Measurements from ENCODE around the gene SH3PXD2B.
A peak's percentile ranks its signal among the peaks of the same experiment; 100 is the strongest.

Gene SH3PXD2B

DNA sequence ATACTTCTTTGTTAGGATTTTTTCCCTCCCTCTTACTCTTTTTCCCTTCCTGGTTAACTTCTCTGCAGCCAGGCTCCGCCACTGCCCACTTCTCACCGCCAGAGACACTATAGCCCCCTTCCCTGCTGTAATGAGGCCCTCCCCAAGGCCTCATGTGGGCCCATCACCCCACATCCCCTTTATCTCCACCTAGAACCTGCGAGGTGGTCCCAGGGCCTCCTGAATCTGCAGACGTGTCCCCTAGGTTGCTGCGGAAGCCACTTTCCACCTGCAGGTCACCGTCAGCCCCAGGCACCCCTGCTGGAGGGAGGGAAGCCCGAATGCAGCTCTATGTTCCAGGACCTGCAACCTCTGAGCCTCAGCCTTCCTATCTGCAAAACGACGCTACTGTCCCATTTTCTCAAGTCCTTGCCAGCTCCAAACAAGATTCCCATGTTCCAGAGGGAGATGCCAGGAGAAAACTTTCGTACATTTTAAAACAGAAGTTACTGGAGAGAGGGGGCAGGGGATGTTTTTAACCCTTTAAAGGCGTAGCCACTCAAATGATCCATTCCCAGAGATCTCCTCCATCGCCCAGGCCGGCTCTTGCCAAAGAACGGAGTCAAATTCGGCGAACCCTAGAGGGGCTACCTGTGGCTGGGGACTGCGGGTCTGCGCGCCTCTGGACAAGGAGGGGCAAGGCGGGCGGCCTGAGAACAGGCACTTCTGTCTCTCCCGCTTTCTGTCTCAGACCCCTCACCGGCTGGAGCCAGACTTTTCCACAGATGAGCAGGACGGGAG lies 929 bp downstream of the SH3PXD2B start:
- Mint-ChIP-seq H3K27ac (no peak overlapping the region), H3K36me3 (no peaks in the 10 kb centered on the region), H3K27me3 (peaks cover 66% of the 10 kb centered on the region), H3K4me3 (peak overlapping the region; percentile 48), H3K4me1 (peaks cover 12% of the 10 kb centered on the region), H3K9me3 (no peaks in the 10 kb centered on the region)
- DNase-seq: peak; percentile 19
- CTCF ChIA-PET: interaction anchor here (1.5 to 4.1 kb wide), 4 partner anchors 7 to 84 kb away, joined by 3 to 28 read pairs (median 12); no protein-coding TSS in a partner anchor

DNA sequence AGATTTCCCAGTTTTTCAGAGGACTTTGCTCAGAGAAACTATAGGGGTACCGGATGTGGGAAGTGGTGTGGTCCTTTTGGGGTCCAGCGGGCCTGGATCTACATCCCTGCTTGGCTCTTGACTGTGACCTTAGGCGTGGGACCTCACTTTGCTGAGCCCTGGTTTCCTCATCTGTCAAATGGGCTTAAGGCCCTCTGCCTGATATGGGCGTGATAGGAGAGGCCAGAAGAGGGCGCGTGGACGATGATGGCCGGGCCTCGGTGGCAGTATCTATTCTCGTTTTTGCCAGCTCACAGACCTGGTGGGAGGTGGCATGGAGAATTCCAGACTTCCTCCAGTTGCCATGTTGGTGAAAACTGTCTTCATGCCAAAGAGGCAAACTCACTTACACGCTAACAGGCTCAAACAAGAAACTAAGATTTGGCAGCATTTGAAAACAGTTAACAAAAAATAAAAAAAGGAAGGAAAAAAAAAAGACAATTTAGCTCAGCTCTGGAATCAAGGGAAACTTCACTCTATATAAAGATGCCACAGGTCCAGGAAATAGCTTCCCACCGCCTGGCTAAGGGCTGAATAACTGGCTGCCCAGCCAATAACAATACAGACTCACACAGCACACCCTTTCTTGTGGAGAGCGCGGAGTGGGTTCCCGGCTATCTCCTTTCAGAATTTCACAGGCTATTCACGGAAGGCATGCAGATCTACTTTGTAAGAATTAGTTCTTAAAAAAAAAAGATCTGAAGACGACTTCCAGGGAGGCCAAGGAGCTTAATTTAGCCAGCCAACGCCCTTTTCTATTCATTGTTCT lies 1.7 kb downstream of the SH3PXD2B start:
- DNase-seq: peak; percentile 17
- CTCF ChIA-PET: interaction anchor here (0.6 to 4.1 kb wide), 13 partner anchors 8 to 139 kb away, joined by 3 to 28 read pairs (median 5); no protein-coding TSS in a partner anchor
- Mint-ChIP-seq H3K27ac (no peak overlapping the region), H3K36me3 (no peaks in the 10 kb centered on the region), H3K4me1 (peaks cover 12% of the 10 kb centered on the region), H3K4me3 (peak overlapping the region; percentile 48), H3K9me3 (no peaks in the 10 kb centered on the region), H3K27me3 (peaks cover 66% of the 10 kb centered on the region)

GRCh38 chr5:172451771-172452197 lies 2.5 kb downstream of the SH3PXD2B start:
- CTCF ChIA-PET: interaction anchor here (0.6 to 4.1 kb wide), 29 partner anchors 8 to 1293 kb away, joined by 3 to 28 read pairs (median 4); no protein-coding TSS in a partner anchor
- peaks cover 68% of the 10 kb centered on the region for H3K27me3 Mint-ChIP-seq

GRCh38 chr5:172450861-172451695 lies 3.2 kb downstream of the SH3PXD2B start:
- H3K9me3 Mint-ChIP-seq: no peaks in the 10 kb centered on the region
- no peak overlapping the region for H3K4me3 Mint-ChIP-seq
- CTCF ChIA-PET: interaction anchor here (0.6 to 4.1 kb wide), 28 partner anchors 7 to 540 kb away, joined by 3 to 28 read pairs (median 4); no protein-coding TSS in a partner anchor
- peaks cover 12% of the 10 kb centered on the region for H3K4me1 Mint-ChIP-seq
- H3K36me3 Mint-ChIP-seq: no peaks in the 10 kb centered on the region
- H3K27ac Mint-ChIP-seq: no peak overlapping the region
- peaks cover 70% of the 10 kb centered on the region for H3K27me3 Mint-ChIP-seq
- DNase-seq: peak; percentile 61

More at GRCh38 chr5:172451771-172452197, 2.5 kb downstream of the SH3PXD2B start:
- no peak overlapping the region for H3K27ac Mint-ChIP-seq
- no peak overlapping the region for H3K4me3 Mint-ChIP-seq
- DNase-seq: peak; percentile 16
- peaks cover 12% of the 10 kb centered on the region for H3K4me1 Mint-ChIP-seq
- no peaks in the 10 kb centered on the region for H3K36me3 Mint-ChIP-seq
- H3K9me3 Mint-ChIP-seq: no peaks in the 10 kb centered on the region

DNA sequence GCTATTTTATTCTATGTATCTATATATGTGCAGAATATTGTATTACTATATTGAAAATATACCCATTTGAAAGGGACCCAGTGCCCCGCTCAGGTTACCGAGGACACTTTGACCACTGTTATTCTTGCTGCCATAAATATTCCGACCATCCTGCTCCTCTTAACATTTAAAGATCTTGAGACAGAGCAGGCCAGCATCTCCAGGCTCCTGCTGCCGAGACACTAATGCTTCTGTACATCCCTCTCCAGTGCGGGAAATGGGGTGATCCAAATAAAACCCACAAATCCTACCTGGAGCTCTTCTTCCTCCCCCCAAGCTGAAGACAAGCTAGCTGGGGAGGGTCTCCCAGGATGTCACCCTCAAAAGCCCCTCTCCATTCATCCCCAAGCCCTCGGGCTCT lies 3.9 kb downstream of the SH3PXD2B start:
- H3K27me3 Mint-ChIP-seq: peaks cover 64% of the 10 kb centered on the region
- no peaks in the 10 kb centered on the region for H3K9me3 Mint-ChIP-seq
- CTCF ChIA-PET: interaction anchor here (0.6 to 4.1 kb wide), 14 partner anchors 9 to 539 kb away, joined by 3 to 28 read pairs (median 4); no protein-coding TSS in a partner anchor
- DNase-seq: no peak
- H3K4me1 Mint-ChIP-seq: peaks cover 12% of the 10 kb centered on the region
- no peaks in the 10 kb centered on the region for H3K36me3 Mint-ChIP-seq
- H3K27ac Mint-ChIP-seq: no peak overlapping the region
- no peak overlapping the region for H3K4me3 Mint-ChIP-seq

- Mint-ChIP-seq H3K4me1 (peaks cover 9% of the 10 kb centered on the region), H3K36me3 (no peaks in the 10 kb centered on the region), H3K9me3 (no peaks in the 10 kb centered on the region), H3K4me3 (no peak overlapping the region), H3K27ac (no peak overlapping the region), H3K27me3 (peaks cover 67% of the 10 kb centered on the region)
- CTCF ChIA-PET: interaction anchor here (0.7 to 4.1 kb wide), 2 partner anchors 9 to 12 kb away, joined by 3 to 28 read pairs; no protein-coding TSS in a partner anchor
- DNase-seq: no peak
Observed at GRCh38 chr5:172448999-172449398, 5.3 kb downstream of the SH3PXD2B start.

DNA sequence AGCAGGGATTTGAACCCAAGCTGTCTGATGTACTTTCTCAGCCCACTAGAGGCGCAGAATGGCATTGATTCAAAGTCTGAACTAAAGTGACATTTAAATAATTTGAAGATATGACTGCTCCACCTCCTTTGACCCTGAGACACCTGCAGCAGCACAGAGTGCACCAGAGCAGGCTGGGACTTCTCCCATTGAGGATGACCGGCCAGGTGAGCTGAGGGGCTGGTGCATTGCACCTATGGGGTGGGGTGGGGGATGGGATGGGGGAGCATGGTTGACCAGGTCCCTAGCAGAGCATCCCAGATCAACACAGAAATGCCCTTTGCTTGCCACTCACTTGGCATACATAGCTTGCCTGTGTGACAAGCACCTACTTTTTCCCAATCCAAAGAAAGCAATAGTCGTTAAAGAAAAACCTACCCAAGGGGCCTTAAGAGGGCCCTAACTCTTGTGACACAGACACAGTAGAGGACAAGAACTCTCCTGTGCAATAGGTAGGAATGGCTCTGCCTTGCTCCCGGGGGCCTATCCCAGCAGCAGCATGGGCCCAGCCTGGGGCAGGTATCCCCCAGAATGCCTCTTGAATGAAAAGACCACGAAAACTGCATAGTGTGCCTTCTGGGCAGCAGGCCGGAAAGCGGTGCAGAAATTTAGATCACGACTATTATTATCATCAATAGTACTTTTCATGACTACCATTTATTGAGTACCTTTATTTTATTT lies 6.5 kb downstream of the SH3PXD2B start:
- Mint-ChIP-seq H3K4me1 (peaks cover 8% of the 10 kb centered on the region), H3K27me3 (peaks cover 65% of the 10 kb centered on the region), H3K27ac (no peak overlapping the region), H3K4me3 (no peak overlapping the region), H3K9me3 (no peaks in the 10 kb centered on the region), H3K36me3 (no peaks in the 10 kb centered on the region)
- CTCF ChIA-PET: interaction anchor here (1.4 kb wide), 1 partner anchor 212 kb away, joined by 3 read pairs; no protein-coding TSS in a partner anchor
- DNase-seq: no peak

- no peak for DNase-seq
- H3K36me3 Mint-ChIP-seq: no peaks in the 10 kb centered on the region
- H3K9me3 Mint-ChIP-seq: no peaks in the 10 kb centered on the region
- no peak overlapping the region for H3K4me3 Mint-ChIP-seq
- H3K27ac Mint-ChIP-seq: no peak overlapping the region
- peaks cover 8% of the 10 kb centered on the region for H3K4me1 Mint-ChIP-seq
- CTCF ChIA-PET: interaction anchor here (1.4 kb wide), 1 partner anchor 213 kb away, joined by 3 read pairs; no protein-coding TSS in a partner anchor
- peaks cover 51% of the 10 kb centered on the region for H3K27me3 Mint-ChIP-seq
Observed at GRCh38 chr5:172446336-172447051, 7.8 kb downstream of the SH3PXD2B start.

GRCh38 chr5:172445866-172446265 lies 8.5 kb downstream of the SH3PXD2B start:
- no peak for DNase-seq
- peaks cover 8% of the 10 kb centered on the region for H3K4me1 Mint-ChIP-seq
- H3K27me3 Mint-ChIP-seq: peaks cover 45% of the 10 kb centered on the region
- no peak overlapping the region for H3K27ac Mint-ChIP-seq
- no peaks in the 10 kb centered on the region for H3K9me3 Mint-ChIP-seq
- H3K36me3 Mint-ChIP-seq: no peaks in the 10 kb centered on the region
- CTCF ChIA-PET: no interaction called here
- H3K4me3 Mint-ChIP-seq: no peak overlapping the region

GRCh38 chr5:172444626-172445365 lies 9.5 kb downstream of the SH3PXD2B start:
- Mint-ChIP-seq H3K4me3 (no peak overlapping the region), H3K4me1 (peaks cover 8% of the 10 kb centered on the region), H3K27ac (no peak overlapping the region), H3K9me3 (no peaks in the 10 kb centered on the region), H3K27me3 (peaks cover 48% of the 10 kb centered on the region), H3K36me3 (no peaks in the 10 kb centered on the region)
- no peak for DNase-seq
- CTCF ChIA-PET: interaction anchor here (2.4 kb wide), 1 partner anchor 7 kb away, joined by 8 read pairs; no protein-coding TSS in a partner anchor

DNA sequence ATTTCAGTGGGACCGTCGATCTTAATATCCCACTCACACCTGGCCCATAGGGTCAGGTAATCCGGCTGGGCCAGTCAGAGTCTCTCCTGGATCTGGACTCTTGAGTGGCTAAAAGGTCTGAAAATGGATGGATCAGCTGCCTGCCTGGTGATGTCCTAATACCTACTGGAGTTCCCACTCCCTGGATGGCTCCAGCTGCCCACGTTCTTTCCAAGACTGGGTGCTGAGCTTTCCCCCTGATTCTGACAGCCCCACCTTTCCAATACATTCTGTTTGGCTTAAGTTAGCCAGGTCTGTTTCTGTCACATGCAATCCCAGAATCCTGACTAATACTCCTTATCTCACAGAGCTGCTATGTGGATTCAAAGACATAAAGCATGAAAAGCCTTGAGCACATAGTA lies 10.2 kb downstream of the SH3PXD2B start:
- no peak overlapping the region for H3K4me3 Mint-ChIP-seq
- H3K9me3 Mint-ChIP-seq: no peaks in the 10 kb centered on the region
- H3K4me1 Mint-ChIP-seq: peaks cover 8% of the 10 kb centered on the region
- H3K36me3 Mint-ChIP-seq: no peaks in the 10 kb centered on the region
- no peak overlapping the region for H3K27ac Mint-ChIP-seq
- peaks cover 49% of the 10 kb centered on the region for H3K27me3 Mint-ChIP-seq
- DNase-seq: no peak
- CTCF ChIA-PET: interaction anchor here (2.4 kb wide), 1 partner anchor 8 kb away, joined by 8 read pairs; no protein-coding TSS in a partner anchor

Data from activated naive CD4-positive, alpha-beta T cell treated with anti-CD3 and anti-CD28 coated beads, Interleukin-2, amount 10 ng/mL, durations not matched to agents 7 days and 5 days (primary cell).